Neural cell (in vitro differentiated cells): ENCODE results near the gene DENND1A.

Experiments used
- CTCF ChIP-seq: fragments of 450-650 bp; IDR thresholded peaks from 2 replicates; pipeline ENCODE4 v1.5.1; 2014; ENCODE audit warnings: antibody characterized with exemption, mild to moderate bottlenecking, moderate library complexity; ENCODE audit not compliant: poor library complexity, severe bottlenecking
- EP300 ChIP-seq: fragments of 450-650 bp; conservative IDR thresholded peaks from 2 replicates; pipeline ENCODE4 v1.6.1; 2014; ENCODE audit warnings: antibody characterized with exemption, mild to moderate bottlenecking, moderate library complexity; ENCODE audit not compliant: poor library complexity, severe bottlenecking
- POLR2AphosphoS5 ChIP-seq: IDR thresholded peaks from 2 replicates; pipeline ENCODE4 v1.6.1; 2012
- RAD21 ChIP-seq: fragments of 450-650 bp; conservative IDR thresholded peaks from 2 replicates; pipeline ENCODE4 v1.6.1; 2014; ENCODE audit warnings: antibody characterized with exemption, mild to moderate bottlenecking, moderate library complexity
- REST ChIP-seq: IDR thresholded peaks from 2 replicates; pipeline ENCODE4 v1.6.1; 2012; ENCODE audit warnings: borderline replicate concordance

GRCh38 chr9:123609844-123610243, 320.1 kb downstream of the DENND1A start:
- TF ChIP-seq CTCF (no peak), RAD21 (no peak), REST (no peak), POLR2AphosphoS5 (no peak), EP300 (no peak)
